Astrocyte of the cerebellum (primary cell): ENCODE measurements around the gene DHRS4.
A peak's percentile ranks its signal among the peaks of the same experiment; 100 is the strongest.
"Not testable (repeated sequence)": the region's sequence is repeated elsewhere in the genome, so short reads cannot be mapped to it uniquely, and the experiment has no call there.

Experiments used
- DNase-seq: peaks from one replicate; pipeline ENCODE4 v3.0.0-alpha.2; 2011; ENCODE audit warnings: low read depth
- H3K4me3 ChIP-seq: 2 replicates; pipeline ENCODE4 v1.5.1; 2011; ENCODE audit warnings: mild to moderate bottlenecking, low read depth, low read length, moderate library complexity
- in situ Hi-C: cut with HindIII; loops from 2 replicates; pipeline ENCODE4 v1.10.0; 2017; ENCODE audit warnings: low sequenced_read_pairs
- TF ChIP-seq, protein P1 (sequence below): IDR thresholded peaks from 2 replicates; pipeline ENCODE4 v1.5.1; 2012; ENCODE audit warnings: low read length, low read depth, moderate library complexity, mild to moderate bottlenecking; ENCODE audit errors: missing control alignments

Gene DHRS4

GRCh38 chr14:24011051-24011450, 57.5 kb downstream of the DHRS4 start:
- TF ChIP-seq, protein P1, sequence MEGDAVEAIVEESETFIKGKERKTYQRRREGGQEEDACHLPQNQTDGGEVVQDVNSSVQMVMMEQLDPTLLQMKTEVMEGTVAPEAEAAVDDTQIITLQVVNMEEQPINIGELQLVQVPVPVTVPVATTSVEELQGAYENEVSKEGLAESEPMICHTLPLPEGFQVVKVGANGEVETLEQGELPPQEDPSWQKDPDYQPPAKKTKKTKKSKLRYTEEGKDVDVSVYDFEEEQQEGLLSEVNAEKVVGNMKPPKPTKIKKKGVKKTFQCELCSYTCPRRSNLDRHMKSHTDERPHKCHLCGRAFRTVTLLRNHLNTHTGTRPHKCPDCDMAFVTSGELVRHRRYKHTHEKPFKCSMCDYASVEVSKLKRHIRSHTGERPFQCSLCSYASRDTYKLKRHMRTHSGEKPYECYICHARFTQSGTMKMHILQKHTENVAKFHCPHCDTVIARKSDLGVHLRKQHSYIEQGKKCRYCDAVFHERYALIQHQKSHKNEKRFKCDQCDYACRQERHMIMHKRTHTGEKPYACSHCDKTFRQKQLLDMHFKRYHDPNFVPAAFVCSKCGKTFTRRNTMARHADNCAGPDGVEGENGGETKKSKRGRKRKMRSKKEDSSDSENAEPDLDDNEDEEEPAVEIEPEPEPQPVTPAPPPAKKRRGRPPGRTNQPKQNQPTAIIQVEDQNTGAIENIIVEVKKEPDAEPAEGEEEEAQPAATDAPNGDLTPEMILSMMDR = no peak
- no peak for DNase-seq
- in situ Hi-C loops = no loop called here
- H3K4me3 ChIP-seq = no peak overlapping the region

DNA sequence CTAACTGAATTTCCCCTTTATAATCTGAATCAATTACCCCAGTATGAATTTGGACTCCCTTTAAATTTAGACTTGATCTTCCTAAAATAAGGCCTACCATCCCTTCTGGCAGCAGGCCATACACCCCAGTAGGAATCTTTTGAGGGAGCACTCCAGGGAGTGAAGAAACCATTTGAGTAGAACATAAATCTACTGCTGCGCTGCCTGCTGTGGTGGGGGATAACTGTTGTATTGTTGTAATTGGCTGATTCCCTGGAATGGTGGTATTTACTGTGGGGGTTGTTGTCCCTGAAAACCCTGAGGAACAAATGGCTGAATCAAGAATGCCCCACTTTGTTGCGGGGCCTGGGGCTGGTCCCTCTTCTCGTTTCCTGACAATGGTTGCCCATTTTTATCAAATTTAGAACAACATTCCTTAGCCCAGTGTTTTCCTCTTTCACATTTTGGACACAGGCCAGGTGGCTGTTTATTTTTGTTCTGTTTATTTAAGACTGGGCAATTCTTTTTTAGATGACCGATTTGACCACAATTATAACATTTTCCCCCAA, 59.2 kb downstream of the DHRS4 start:
- in situ Hi-C loops, H3K4me3 ChIP-seq, DNase-seq: not testable (repeated sequence)

- peak; percentile 60 for DNase-seq
- TF ChIP-seq, protein P1 = peak; percentile 81
- H3K4me3 ChIP-seq = no peak overlapping the region
- in situ Hi-C loops = no loop called here
These were observed 60.3 kb downstream of the DHRS4 start for GRCh38 chr14:24013654-24014514.

GRCh38 chr14:24015745-24016144, 62.2 kb downstream of the DHRS4 start:
- in situ Hi-C loops, DNase-seq, H3K4me3 ChIP-seq: not testable (repeated sequence)
